Raji (cell line): ENCODE data around the gene ZFP36L2.

ENCODE experiments used
- POLR2A ChIP-seq: IDR thresholded peaks from 2 replicates; pipeline ENCODE4 v1.6.1; 2011; ENCODE audit warnings: low read depth, low read length, control low read depth; ENCODE audit not compliant: insufficient read depth

ZFP36L2 gene

DNA sequence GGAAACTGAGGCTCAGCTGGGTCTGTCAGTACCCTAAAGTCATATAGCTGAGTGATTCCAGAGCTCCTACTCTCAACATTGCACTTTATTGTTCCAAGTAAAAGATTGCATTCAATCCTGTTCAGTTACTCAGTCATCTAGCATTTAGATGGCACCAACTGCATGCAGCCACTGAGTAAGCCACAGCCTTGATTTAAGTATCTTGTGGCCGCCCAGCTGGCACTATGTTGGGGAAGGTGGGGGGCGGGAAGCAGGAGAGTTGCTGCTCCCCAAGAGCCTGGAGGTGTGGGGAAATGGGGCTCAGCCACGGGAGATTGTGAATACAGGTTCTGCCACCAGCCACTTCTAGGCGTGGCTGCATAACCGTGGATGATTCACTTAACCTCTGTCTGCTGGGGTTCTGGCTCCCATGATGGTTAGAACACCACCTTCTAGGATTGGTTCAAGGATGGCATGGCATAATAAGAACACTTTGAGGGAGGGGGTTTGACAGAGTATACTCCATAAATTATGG is 17.1 kb downstream of the ZFP36L2 start:
- TF ChIP-seq POLR2A = no peak

DNA sequence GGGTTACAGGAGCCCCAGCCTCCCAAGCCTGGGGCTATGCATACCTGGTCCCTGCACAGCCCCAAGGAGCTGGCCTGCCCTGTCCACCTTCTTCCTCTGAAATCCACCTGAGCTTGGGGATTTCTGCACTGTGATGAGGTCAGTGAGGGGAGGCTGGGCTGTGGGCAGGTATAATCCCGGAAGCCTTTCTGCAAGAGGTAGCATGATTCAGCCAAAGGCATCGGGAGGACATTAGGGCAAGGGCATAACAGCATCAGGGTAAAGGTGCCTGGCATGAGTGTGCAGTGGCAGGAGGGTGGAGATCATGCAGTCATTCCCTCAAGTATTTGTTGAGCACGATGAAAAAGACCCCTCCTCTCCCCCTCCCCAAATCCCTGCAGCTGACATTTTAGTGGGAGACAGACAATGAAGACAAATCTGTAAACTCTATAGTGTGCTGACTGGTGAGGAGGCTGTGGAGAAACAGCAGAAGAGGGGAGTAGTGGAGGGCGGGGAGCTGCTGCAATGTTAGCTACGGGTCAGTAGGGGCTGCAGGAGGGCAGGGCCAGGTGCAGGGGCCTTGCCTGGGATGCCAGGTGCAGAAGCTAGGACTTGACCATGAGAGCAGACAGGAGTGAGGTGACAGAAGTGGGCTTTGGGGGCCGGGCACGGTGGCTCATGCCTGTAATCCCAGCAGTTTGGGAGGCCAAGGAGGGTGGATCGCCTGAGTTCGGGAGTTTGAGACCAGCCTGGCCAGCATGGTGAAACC is 18.7 kb downstream of the ZFP36L2 start:
- no peak for TF ChIP-seq POLR2A

DNA sequence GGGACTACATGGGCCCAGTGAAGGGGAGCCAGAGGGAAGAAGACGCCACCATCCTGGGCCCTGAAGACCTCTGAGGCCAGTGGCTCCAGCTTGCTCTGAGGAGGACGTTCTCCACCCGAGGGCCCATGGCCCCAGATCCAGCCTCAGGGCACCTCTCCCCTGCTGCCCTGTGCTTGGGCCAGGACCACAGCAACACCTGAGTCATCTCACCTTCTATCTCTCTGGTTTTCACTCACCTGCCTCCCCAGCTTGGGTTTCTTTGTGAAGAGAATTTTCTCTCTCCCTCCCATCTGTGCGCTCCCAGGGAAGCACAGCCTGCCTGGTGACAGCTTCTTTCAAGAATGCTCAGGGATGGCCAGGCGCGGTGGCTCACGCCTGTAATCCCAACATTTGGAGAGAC is 19.8 kb downstream of the ZFP36L2 start:
- TF ChIP-seq POLR2A = no peak

DNA sequence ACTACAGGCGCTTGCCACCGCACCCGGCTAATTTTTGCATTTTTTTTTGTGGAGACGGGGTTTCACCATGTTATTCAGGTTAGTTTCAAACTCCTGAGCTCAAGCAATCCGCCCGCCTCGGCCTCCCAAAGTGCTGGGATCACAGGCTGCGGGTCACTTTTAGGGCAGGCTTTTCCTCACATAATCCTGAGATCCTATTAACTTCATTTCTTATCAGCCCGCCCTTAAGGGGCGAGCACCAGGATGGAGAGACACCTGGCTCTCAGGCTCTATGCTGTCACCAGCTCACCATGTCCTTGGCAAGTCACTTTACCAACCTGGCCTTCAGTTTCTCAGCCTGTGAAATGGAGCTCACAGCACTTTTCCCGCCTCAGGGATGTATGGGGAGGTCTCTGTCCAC is 23.0 kb downstream of the ZFP36L2 start:
- no peak for TF ChIP-seq POLR2A

DNA sequence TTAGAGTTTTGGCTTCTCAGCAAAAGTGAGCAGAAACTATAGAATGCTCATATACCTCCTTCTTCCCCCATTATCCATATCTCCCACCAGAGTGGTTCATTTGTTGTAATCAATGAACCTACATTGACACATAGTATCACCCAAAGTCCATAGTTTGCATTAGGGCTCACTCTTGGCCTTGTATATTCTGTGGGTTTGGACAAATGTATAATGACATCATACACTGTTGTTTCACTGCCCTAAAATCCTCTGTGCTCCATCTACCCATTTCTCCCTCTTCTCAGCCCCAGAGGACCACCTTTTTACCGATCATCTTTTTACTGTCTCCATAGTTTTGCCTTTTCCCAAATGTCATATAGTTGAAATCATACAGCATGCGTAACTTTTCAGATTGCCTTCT is 24.1 kb downstream of the ZFP36L2 start:
- TF ChIP-seq POLR2A = no peak

DNA sequence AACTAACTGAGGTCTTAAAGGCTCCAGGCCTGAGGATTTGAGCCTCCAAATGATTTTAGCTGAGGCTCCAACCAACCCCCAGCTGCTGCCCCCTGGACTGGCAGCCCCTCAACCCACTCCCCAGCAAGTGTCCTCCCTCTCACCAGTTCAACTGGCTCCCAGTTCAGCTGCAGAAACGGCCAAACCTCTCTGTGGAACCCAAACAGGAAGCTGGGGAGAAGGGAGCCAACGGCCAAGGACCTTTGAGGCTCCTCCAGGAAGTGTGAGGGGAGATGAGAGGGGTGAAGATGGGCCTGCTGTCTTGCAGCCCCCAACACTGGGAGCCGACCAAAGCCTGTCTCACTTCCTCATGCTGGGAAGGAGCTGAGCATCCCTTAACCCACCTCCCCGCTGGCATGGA is 24.9 kb downstream of the ZFP36L2 start:
- no peak for TF ChIP-seq POLR2A

DNA sequence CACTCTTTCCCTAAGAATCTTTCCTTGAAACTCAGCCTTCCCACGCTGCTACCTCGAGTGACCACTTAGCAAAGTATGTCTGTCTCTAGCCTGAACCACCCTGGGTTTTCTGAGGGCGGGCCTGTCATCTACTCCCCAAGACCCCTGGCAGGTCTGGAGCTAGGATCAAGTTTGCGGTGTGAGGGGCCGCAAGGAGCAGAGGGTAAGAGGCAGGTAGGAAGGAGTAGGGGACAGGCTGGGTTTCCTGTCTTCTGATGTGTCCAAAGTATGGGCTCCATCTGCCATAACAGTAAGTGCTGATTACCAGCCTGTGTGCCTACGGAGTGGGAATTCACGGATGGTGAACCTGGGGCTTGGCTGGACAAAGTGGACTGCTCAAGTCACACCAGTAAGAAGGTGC is 25.4 kb downstream of the ZFP36L2 start:
- no peak for TF ChIP-seq POLR2A

DNA sequence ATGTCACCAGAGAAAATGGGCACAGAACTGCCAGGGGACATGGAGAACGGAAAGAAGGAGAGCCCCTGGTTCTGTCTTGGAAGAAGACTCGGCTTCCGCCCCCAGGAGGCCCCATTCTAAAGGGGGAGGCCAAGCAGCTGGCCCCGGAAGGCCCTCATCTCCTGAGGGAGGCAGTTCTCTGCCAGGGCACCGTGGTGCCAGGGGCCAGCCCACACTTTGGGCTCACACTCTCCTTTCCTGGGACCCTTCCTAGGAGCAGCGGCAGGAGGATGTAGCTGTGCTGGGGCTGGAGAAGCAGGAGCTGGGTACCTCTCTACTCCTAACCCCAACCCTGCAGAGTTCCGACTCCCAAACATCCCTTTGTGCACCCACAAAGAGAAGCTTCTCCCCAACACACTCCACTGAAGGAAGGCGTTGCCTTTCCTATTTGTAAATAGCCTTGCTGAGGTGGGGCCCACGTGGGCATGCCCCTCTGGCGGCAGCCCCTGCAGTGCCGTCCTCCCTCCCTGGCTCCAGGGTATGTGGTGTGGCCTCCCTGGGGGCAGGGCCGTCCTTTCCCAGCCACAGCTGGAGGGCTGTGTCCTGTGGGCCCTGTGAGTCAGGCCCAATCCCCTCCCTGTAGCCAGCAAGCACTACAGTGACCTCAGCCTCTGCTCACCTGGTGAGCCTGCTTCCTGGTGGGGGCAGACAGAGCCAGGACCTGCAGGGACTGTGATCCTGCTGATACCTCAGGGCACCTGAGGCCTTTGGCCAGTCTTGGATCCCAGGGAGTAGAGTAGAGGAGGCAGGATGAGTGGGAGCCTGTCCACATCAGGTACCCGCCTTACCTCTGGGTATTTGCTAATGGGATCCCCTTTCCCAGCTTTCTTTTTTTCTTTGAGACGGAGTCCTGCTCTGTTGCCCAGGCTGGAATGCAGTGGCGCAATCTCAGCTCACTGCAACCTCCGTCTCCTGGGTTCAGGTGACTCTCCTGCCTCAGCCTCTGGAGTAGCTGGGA is 26.6 kb downstream of the ZFP36L2 start:
- TF ChIP-seq POLR2A = no peak

DNA sequence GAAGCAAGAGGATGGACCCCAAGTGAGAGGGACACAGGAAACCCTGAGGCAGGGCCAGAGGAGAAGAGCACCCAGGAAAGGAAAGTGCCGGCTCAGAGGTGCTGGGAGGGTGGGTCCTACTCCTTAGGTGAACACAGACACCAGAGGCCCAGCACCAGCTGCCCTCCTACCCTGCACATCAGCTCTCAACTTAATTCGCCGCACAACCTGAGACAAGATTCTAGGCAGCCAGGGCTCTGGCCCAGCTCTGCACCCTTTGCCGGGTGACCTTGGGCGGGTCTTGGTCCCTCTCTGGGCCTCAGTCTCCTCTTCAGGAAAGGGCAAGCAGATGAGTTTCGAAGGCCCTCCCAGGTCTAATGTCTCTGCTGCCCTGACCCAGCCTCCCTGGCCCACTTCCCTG is 28.1 kb downstream of the ZFP36L2 start:
- no peak for TF ChIP-seq POLR2A

DNA sequence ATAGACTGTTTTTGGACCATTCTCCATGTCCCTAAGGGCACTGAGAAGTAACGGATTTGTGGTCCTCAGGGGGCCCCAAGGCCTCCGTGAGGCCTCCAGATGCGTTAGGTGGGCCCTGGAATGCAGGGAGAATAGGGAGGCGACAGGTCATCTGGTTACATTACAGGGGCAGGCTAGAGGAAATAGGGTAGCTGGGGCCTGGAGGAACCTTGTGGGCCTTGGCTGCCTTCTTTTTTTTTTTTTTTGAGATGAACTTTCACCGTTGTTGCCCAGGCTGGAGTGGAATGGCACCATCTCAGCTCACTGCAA is 28.9 kb downstream of the ZFP36L2 start:
- TF ChIP-seq POLR2A = no peak

DNA sequence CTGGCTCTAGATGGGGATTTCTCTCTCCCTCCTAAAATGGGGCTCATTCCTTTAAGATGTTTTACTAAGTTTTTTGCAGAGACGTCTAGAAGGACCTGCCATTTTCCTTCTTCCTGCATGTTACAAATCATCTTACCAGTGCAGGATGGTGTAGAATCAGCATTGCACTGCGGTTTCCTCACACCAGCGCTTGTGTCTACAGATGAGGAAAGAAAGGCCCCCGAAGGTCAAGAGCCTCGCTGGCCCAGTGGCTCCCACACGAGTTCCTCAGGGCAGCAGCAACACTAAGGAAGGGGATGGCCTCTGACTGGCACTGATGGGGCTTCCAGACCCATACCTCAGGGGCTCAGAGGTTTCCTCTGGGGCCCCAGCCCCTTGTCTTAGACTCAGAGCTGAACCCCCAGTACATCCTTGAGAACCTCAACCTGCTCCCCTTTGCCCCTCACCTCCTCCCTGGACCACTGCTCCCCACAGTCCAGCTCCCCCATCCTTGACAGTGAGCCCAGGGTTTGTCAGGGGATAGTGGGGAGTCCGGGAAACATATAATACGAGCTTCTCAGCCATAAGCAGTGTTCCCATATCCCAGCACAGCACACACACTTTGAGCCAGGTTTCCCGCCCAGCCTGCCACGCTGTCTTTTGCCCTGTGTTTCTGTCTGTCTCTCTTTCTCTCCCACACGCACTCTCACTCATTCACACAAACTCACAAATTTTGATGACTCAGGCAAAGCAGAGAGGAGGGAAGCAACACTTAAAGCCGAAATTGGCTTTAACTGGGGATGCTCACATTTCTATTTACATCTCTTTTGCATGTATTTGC is 29.4 kb downstream of the ZFP36L2 start:
- TF ChIP-seq POLR2A = no peak

DNA sequence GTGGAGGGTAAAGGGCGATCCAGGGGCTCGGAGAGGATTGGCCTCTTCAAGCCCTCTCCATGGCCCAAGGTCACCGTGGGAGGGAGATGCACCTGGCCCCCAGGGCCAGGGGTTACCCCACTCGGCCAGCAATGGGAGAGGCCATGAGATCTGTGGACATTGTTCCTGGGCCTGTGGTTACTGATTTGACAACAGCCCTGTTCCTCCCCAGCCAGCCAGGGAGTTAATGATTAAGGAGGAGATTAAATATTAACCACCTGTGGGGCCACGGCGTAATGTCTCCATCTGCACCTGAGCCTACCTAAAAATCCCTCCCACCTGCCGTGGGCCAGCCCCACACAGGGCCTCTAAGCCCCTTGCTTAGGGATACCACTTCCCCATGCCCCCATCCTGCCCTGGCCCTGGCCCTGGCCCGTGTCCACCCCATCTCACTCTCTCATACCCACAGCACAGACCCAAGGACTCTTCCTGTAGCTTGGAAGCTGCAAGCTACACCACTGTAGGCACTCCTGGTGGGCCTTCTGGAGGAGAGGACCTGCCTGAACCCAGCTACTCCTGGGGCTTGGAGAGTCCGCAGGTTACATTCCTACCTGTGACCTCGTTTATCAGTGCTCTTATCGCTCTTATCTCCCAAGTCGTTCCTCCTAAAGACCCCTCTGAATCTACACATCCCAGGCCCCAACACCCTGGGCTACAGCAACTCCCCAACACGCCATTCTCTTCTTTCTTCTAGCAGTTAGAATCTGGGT is 32.1 kb downstream of the ZFP36L2 start:
- no peak for TF ChIP-seq POLR2A

DNA sequence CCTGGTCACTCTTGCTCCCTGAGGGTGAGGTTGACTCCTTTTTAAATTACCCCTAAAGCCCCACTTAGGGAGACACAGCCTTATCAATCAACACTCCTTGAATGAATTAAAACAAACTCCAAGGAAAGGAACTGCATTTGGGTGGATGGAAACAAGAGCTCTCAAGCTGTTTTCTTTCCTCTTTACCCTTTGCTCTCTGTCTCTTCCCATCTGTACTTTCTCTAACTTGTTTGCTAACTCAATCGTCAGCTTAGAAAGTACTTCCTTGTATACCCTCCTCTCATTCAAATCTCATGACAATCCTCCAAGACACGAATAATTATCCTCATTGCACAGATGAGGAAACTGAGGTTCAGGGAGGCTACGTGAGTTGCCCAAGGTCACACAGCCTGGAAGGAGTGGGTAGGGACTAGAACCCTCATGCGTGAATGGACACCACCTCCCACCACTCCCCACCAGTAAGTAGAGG is 32.7 kb downstream of the ZFP36L2 start:
- TF ChIP-seq POLR2A = no peak
